K562 (cell line): ENCODE results near the gene CDCA4. TPM values are rescaled to one million over a fixed set of nuclear protein-coding genes. Genes with fewer than 3 reads are reported as not detected.

ENCODE experiments used
- ATAC-seq: fragments of 200-7000 bp; cut with Tn5 transposase; 3 replicates; pipeline ENCODE4 v1.9.1; 2020; ENCODE audit warnings: moderate library complexity
- BruUV-seq: library from RNA; stranded (reverse); fragments of 400-500 nt; replicated peaks from 2 replicates; lab custom pipeline; 2021; lab: Mats Ljungman, UMichigan
- CTCF ChIA-PET: fragments of 300-600 bp; formaldehyde crosslinking; extraction: SDS; loops from one replicate; lab custom pipeline; 2021; ENCODE audit warnings: low intra/inter-chr PET ratio; lab: Yijun Ruan, JAX
- POLR2A ChIA-PET: fragments of 300-600, 350-650 bp; sonication (Branson Sonifier 250); formaldehyde crosslinking; extraction: SDS; loops from one replicate; lab custom pipeline; 2021; ENCODE audit warnings: antibody characterized with exemption, inconsistent platforms; lab: Yijun Ruan, JAX
- DNase-seq, 4 experiments: peaks; one replicate each; pipeline versions ENCODE4 v3.0.0 to v3.0.0-alpha.2; 2011 to 2018; ENCODE audit warnings: low spot score in 3 of 4, mixed read lengths in 3 of 4; ENCODE audit errors: extremely low read depth in 1 of 4
- FAIRE-seq: peaks from 2 replicates; lab custom pipeline; 2011; peaks lifted over from hg19 to GRCh38; lab: Jason Lieb, UNC
- H2AFZ ChIP-seq: 2 replicates; pipeline ENCODE4 v1.6.0; 2011; ENCODE audit warnings: low read depth, low read length, control low read depth, inconsistent platforms
- H3K27ac ChIP-seq: fragments of 200-600 bp; 3 replicates; pipeline ENCODE4 v1.8.0; 2011; ENCODE audit warnings: low read depth, mild to moderate bottlenecking, control low read depth, inconsistent platforms, low read length, moderate library complexity, mixed read lengths; ENCODE audit errors: extremely low read depth
- H3K27me3 ChIP-seq, 2 experiments: fragments of 300-600 bp in 1 of 2; 2 replicates in 1 of 2; 3 replicates in 1 of 2; pipeline versions ENCODE4 v1.6.0 to v1.8.0; 2011; ENCODE audit warnings: inconsistent platforms in 2 of 2, low read length in 2 of 2, mild to moderate bottlenecking in 1 of 2, mixed read lengths in 1 of 2, moderate library complexity in 1 of 2; ENCODE audit not compliant: control insufficient read depth in 2 of 2, insufficient read depth in 2 of 2
- H3K36me3 ChIP-seq: fragments of 300-600 bp; 3 replicates; pipeline ENCODE4 v1.8.0; 2011; ENCODE audit warnings: mild to moderate bottlenecking, low read length, inconsistent platforms; ENCODE audit not compliant: control insufficient read depth, insufficient read depth
- H3K4me1 ChIP-seq, 2 experiments: fragments of 200-600 bp in 1 of 2; replicated peaks in 1 of 2; 2 replicates in 1 of 2; 3 replicates in 1 of 2; pipeline versions ENCODE4 v1.5.1 to v1.8.0; 2011; ENCODE audit warnings: inconsistent platforms in 2 of 2, low read length in 2 of 2, mild to moderate bottlenecking in 1 of 2, mixed read lengths in 1 of 2, moderate library complexity in 1 of 2; ENCODE audit not compliant: control insufficient read depth in 2 of 2, insufficient read depth in 2 of 2
- H3K4me2 ChIP-seq: 2 replicates; pipeline ENCODE4 v1.6.1; 2011; ENCODE audit warnings: low read length, control low read depth, inconsistent platforms, mixed read lengths; ENCODE audit not compliant: insufficient read depth
- H3K4me3 ChIP-seq: fragments of 200-600 bp; sonication (generic), shearing (Covaris generic); 2 replicates; pipeline ENCODE4 v1.5.1; 2016; ENCODE audit warnings: control low read depth, inconsistent platforms
- H3K79me2 ChIP-seq: fragments of 200-600 bp; 3 replicates; pipeline ENCODE4 v1.8.0; 2011; ENCODE audit warnings: low read length, inconsistent platforms; ENCODE audit not compliant: control insufficient read depth, insufficient read depth
- H3K9ac ChIP-seq, 2 experiments: 2 replicates each; pipeline versions ENCODE4 v1.6.0 to v1.6.1; 2011; ENCODE audit warnings: low read depth in 2 of 2, low read length in 2 of 2, control low read depth in 1 of 2, inconsistent platforms in 1 of 2, mild to moderate bottlenecking in 1 of 2, mixed read lengths in 1 of 2; ENCODE audit not compliant: insufficient read depth in 1 of 2
- H3K9me1 ChIP-seq: one replicate; pipeline ENCODE4 v1.6.0; 2011; ENCODE audit warnings: inconsistent platforms, mild to moderate bottlenecking, low read length, moderate library complexity; ENCODE audit not compliant: control insufficient read depth, insufficient read depth
- H3K9me3 ChIP-seq: replicated peaks from 2 replicates; pipeline ENCODE4 v1.5.1; 2011; ENCODE audit warnings: low read depth, low read length, inconsistent platforms; ENCODE audit not compliant: control insufficient read depth, insufficient read depth
- H4K20me1 ChIP-seq: replicated peaks from 2 replicates; pipeline ENCODE4 v1.6.1; 2011; ENCODE audit warnings: low read length, inconsistent platforms, mixed read lengths; ENCODE audit not compliant: control insufficient read depth, insufficient read depth
- FOXA1 ChIP-seq: fragments of 450-650 bp; IDR thresholded peaks from 2 replicates; pipeline ENCODE4 v1.6.1; 2016; ENCODE audit warnings: mild to moderate bottlenecking, borderline replicate concordance
- KLF6 ChIP-seq: fragments of 250-450 bp; sonication (Bioruptor Pico); IDR thresholded peaks from 2 replicates; pipeline ENCODE4 v1.4.0; 2020; ENCODE audit warnings: mild to moderate bottlenecking, moderate library complexity, borderline replicate concordance
- U2AF2 ChIP-seq: fragments of 200-400 bp; formaldehyde crosslinking; optimal IDR thresholded peaks from 2 replicates; pipeline ENCODE3; 2017; ENCODE audit warnings: low read depth, mild to moderate bottlenecking, low read length
- WGBS: fragments of 100-300 bp; shearing (Covaris generic); methylation state at CpG from one replicate; pipeline ENCODE4 v1.1.6; 2016; ENCODE audit warnings: low coverage, mixed read lengths; ENCODE audit not compliant: insufficient coverage; ENCODE audit errors: missing lambda C conversion rate; 5-methylcytosine and 5-hydroxymethylcytosine counted together
- in situ Hi-C: fragments of 300-500 bp; cut with MboI; formaldehyde crosslinking; loops from 4 replicates; pipeline ENCODE4 v1.15.0; 2018; ENCODE audit warnings: inconsistent platforms, mixed read lengths
- intact Hi-C: fragments of 100-400 bp; cut with micrococcal nuclease; formaldehyde crosslinking; loops from 2 replicates; pipeline ENCODE4 v1.14.2; 2022
- polyA plus RNA-seq, 8 experiments: library from polyadenylated mRNA; depleted of rRNA in 4 of 8; stranded (reverse) in 5 of 8; unstranded in 3 of 8; fragments of >200 nt; fragmentation: Nextera tagmentation in 2 of 8; fragmentation: Illumina TruSeq in 1 of 8; extraction: Ambion mirVana in 2 of 8; extraction: Trizol in 1 of 8; gene quantifications; 2 replicates each; pipeline versions ENCODE4 v1.2.1 to v1.2.3, GENCODE V29; 2011 to 2014; ENCODE audit warnings: inconsistent platforms in 1 of 8, missing spikeins in 1 of 8
- total RNA-seq, 7 experiments: library from RNA; depleted of rRNA in 6 of 7; stranded (reverse); fragments of >200 nt in 6 of 7; fragmentation: Illumina TruSeq in 2 of 7; extraction: Trizol in 2 of 7; gene quantifications; 2 replicates each; pipeline versions ENCODE4 v1.2.1 to v1.2.3, GENCODE V29; 2011 to 2021; ENCODE audit warnings: low replicate concordance in 1 of 7

The CDCA4 gene
- total and polyA plus RNA-seq, 9 of the 15 experiments (the other 6 are each of a cell fraction or from before 2014, with no cell fraction given), result 6.6 to 44.2 (median 23.0) TPM

- TF ChIP-seq KLF6 (CRISPR knock-in tag), result no peak
- TF ChIP-seq FOXA1, result no peak
Measured at GRCh38 chr14:104974665-104975390, 46.1 kb downstream of the CDCA4 start (continued).

GRCh38 chr14:104974146-104974541 lies 46.7 kb downstream of the CDCA4 start:
- no peak for TF ChIP-seq U2AF2
- TF ChIP-seq, all 486 proteins: peak for 0
- ATAC-seq, result no peak
- no peak for FAIRE-seq
- Histone ChIP-seq H3K36me3 (no peaks in the 10 kb centered on the region), H3K79me2 (no peaks in the 10 kb centered on the region), H3K4me1 (peaks cover 5 to 79% of the 10 kb centered on the region in 2 experiments; a peak in 3 of 5 replicates), H4K20me1 (peaks cover 15% of the 10 kb centered on the region; the same call in 1 of the 2 replicates), H3K4me2 (no peak overlapping the region), H3K9me1 (no peaks in the 10 kb centered on the region), H3K9ac (0 out of 4 replicates have a peak overlapping the region, but pooled peaks of 1 of the 2 experiments have one; percentile 45), H3K27me3 (no peaks in the 10 kb centered on the region), H3K4me3 (no peak overlapping the region), H2AFZ (no peak overlapping the region), H3K27ac (no peak overlapping the region), H3K9me3 (no peaks in the 10 kb centered on the region)
- no TSS peak for BruUV-seq
- in situ Hi-C loops (loop anchor here (5.0 kb wide), 1 partner anchor 73 kb away; no protein-coding TSS in a partner anchor), intact Hi-C loops (loop anchor here (2.0 kb wide), 1 partner anchor 115 kb away; no protein-coding TSS in a partner anchor)
- no peak for DNase-seq
- WGBS, result 19% methylated on average over 7 of the region's 13 CpGs
- POLR2A ChIA-PET, result interaction anchor here (0.8 kb wide), 1 partner anchor 39 kb away, joined by 3 read pairs; no protein-coding TSS in a partner anchor
- CTCF ChIA-PET, result no interaction called here
